ENCODE results near the gene VNN1. TPM values are rescaled to one million over a fixed set of nuclear protein-coding genes. Genes with fewer than 3 reads are reported as not detected.
"Not testable (repeated sequence)": the region's sequence is repeated elsewhere in the genome, so short reads cannot be mapped to it uniquely, and the experiment has no call there.

VNN1 gene
- polyA plus RNA-seq, 3 donors = 0.10 to 0.21 (median 0.18) TPM

GRCh38 chr6:132675002-132675401 lies 38.9 kb downstream of the VNN1 start:
- DNase-seq (ENCODE audit: low read depth in 3 of 3, low spot score in 2 of 3) = no peak

- no peak for DNase-seq (ENCODE audit: low read depth in 3 of 3, low spot score in 2 of 3)
These were observed 40.3 kb downstream of the VNN1 start for GRCh38 chr6:132673376-132674094.

GRCh38 chr6:132671295-132671694 lies 42.6 kb downstream of the VNN1 start:
- DNase-seq (ENCODE audit: low read depth in 3 of 3, low spot score in 2 of 3) = no peak

DNA sequence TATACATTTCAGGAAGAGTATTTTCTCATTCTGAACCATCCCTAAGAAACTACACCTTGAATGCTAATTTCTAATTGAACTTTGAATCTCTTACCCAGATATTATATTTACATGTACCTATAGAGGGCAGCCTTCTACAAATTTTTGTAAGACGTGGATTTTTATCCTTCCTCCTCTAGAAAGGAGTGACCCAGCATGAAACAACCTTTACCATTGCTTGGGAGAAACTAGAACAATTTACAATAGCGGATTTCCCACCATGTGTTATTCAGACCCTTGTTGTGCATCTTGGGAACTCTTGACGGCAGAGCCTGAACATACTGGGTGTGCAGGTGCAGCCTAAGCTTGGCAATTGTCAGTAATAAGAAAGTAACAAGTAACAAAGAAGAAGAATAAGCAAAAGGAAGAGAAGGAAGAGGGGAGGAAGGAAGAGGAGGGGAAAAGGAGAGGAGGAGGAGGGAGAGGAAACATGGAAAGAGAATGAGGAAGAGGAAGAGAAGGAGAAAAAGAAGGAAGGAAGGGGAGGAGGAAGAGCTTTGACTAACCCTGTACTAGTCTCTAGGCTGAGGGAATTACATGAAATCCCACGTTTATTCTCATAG lies 44.1 kb downstream of the VNN1 start:
- peak; percentile 4 to 21 (median 12) for DNase-seq (ENCODE audit: low read depth in 3 of 3, low spot score in 2 of 3)

DNA sequence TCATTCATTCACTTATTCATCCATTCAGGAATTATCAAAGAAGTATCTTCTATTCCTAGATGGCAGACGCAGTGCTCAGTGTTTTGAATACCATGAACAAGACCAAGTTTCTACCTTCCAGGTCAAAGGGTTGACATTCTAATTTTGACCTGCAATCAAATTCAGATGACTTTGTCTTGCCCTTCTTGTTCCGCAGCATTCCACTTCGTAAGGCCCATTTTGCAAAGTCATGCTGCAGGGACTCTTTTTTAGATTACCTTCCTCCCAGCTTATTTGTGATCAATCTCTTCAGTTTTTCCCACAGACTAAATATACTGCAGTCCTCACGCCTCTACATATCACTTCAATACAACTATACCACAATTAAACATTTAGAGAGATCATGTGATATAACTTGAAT lies 47.7 kb downstream of the VNN1 start:
- no peak for DNase-seq (ENCODE audit: low read depth in 3 of 3, low spot score in 2 of 3)

- no peak for DNase-seq (ENCODE audit: low read depth in 3 of 3, low spot score in 2 of 3)
These were observed 49.4 kb downstream of the VNN1 start for GRCh38 chr6:132664309-132665034.

DNA sequence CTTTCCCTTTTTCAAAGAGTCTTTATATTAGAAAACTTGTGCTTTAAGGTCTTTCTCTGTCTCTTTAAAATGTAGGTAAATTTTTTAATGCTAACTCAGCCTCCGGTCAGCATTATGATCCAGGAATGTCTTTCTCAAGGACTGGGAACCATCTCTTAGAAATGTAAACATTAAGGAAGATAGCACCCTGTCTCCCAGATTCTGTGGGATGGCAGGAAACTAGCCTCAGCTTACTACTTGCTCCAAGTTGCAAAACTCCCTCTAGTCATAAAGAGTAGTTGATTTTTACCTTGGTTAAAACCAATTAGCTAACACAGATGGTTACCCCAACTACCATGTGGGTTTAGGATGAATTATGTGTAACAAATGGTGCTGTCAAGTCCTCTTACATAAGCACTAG lies 50.2 kb downstream of the VNN1 start:
- no peak for DNase-seq (ENCODE audit: low read depth in 3 of 3, low spot score in 2 of 3)

- DNase-seq (ENCODE audit: low read depth in 3 of 3, low spot score in 2 of 3) = no peak
These were observed 51.9 kb downstream of the VNN1 start for GRCh38 chr6:132661906-132662305.

DNA sequence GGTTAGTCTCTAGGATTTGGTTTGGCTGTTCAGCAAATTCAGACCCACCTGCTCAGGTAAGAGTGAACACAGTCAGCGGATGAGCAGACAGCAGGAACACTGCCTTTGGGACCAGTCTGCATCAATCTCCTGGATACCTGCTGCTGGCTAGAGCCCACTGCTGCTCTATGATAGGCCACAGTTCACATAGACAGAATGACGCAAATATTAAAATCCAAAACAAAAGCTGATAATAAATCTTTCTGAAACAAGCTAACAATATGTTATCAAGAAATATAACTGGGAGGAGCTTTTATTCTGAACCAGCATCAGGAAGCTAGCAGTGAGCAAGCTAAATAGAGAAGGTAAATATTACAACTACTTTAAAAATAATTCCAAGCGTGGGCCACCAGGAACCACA lies 54.8 kb downstream of the VNN1 start, which contains the start of gene TAAR1:
Gene TAAR1 (minus strand): TSS at position 101 of the 400 bp plus-strand sequence. CDS start 13,179 bp downstream, outside the sequence.
- no peak for DNase-seq (ENCODE audit: low read depth in 3 of 3, low spot score in 2 of 3)

DNA sequence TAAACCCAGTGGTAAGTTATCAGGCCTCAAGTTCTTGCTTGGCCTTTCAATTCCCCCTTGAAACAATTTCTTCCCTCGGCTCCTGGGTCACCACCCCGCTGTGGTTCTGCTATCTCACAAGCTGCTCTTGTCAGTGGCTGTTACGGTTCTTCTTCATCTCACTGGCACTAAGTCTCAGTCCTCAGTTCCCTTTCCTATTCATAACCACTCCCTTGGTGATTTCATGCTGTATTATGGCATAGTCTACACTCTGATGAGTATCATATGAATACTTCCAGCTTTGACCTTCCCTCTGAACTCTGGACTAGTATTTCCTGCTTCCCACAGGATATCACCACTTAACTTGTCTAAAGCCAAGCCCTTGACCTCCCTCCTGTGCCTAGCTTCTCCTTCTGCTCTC lies 62.8 kb downstream of the VNN1 start:
- no peak for DNase-seq (ENCODE audit: low read depth in 3 of 3, low spot score in 2 of 3)

GRCh38 chr6:132650429-132650828 lies 63.4 kb downstream of the VNN1 start:
- DNase-seq (ENCODE audit: low read depth in 3 of 3, low spot score in 2 of 3) = no peak

DNA sequence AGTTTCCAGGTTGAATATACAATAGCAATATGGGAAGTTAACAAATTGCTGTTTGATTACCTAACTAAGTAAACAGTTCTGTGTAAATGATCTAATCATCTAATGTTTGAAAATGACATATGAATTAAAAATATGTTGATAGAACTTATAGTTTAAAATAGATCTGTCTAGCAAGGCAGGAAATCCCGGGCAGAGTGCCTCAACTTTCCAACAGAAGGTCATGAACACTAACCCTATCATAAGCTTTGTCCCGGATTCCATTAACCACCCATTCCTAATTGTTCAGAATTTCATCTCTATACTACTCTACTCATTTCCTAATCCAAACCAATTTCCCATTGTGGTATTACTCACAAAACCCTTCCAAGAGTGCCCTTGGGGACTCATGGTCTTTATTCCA lies 65.0 kb downstream of the VNN1 start:
- no peak for DNase-seq (ENCODE audit: low read depth in 3 of 3, low spot score in 2 of 3)

DNA sequence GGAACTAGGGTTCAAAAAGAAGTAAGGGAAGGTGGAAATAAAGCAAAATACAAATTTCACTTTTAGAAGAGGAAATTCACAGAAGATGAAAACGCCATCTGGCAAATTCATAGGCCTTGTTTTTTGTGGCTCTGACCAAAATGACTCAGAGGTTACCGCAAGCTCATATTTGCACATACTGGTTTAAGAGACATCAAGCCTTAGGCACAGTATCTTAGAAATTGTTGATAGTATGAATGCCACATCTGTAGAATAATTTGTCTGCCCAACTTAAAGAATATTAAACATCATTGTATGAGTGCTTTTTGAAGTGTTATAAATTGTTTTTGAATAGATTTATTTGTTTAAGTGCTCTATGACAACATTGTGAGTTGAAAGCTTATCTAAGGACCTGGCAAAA lies 65.5 kb downstream of the VNN1 start:
- no peak for DNase-seq (ENCODE audit: low read depth in 3 of 3, low spot score in 2 of 3)

DNA sequence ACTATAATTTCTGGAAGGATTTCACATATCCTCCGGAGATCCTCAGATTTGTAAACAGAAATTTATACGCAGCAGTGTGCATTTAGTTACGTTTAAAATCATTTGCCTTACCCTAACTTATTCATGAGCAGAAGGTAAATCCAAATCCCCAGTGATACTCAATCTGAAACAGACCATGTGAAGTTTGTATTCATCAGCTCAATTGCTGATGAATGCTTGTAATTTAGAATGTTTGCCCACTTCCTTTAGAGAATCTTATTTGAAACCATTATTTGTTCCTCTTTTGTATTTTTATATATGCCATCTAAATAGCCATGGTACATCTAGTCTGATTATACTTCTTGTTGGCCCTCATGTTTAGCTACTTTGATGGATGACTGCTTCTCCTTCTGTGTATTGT lies 70.3 kb downstream of the VNN1 start:
- no peak for DNase-seq (ENCODE audit: low read depth in 3 of 3, low spot score in 2 of 3)

- not testable (repeated sequence) for DNase-seq (ENCODE audit: low read depth in 3 of 3, low spot score in 2 of 3)
These were observed 76.7 kb downstream of the VNN1 start for GRCh38 chr6:132637135-132637534.

- not testable (repeated sequence) for DNase-seq (ENCODE audit: low read depth in 3 of 3, low spot score in 2 of 3)
These were observed 77.9 kb downstream of the VNN1 start for GRCh38 chr6:132635906-132636305.

GRCh38 chr6:132635288-132635687 lies 78.6 kb downstream of the VNN1 start:
- DNase-seq (ENCODE audit: low read depth in 3 of 3, low spot score in 2 of 3) = not testable (repeated sequence)

DNA sequence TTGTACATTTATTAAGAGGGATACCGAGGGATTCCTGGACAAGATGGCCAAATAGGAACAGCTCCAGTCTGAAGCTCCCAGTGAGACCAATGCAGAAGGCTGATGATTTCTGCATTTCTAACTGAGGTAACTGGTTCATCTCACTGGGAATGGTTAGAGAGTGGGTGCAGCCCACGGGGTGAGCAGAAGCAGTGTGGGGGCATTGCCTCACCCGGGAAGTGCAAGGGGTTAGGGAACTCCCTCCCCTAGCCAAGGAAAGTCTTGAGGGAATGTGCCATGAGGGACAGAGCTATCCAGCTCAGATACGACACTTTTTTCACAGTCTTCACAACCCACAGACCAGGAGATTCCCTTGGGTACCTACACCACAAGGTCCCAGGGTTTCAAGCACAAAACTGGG lies 79.1 kb downstream of the VNN1 start:
- no peak for DNase-seq (ENCODE audit: low read depth in 3 of 3, low spot score in 2 of 3)

DNA sequence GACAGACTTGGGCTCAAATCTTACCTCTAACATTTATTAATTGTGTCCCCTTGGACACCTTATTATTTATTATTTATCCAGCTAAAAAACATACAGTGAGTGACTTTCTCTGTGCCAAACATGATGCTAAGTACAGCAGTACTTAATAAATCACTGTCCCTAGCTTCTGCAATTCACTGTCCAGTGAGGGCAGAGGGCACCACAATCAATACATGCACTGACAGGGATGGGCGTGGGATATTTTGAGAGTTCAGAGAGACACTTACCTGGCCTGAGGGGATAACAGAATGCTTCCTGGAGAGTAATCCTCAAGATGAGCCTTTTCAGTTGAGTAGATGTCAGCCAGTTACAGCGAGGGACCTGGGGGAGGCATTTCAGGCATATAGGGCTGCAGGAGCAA lies 80.5 kb downstream of the VNN1 start:
- DNase-seq (ENCODE audit: low read depth in 3 of 3, low spot score in 2 of 3) = no peak

Data from right renal cortex interstitium (tissue), 3 donors.